PC-9 (cell line): ENCODE data around the gene MRC2. TPM values are rescaled to one million over a fixed set of nuclear protein-coding genes. Genes with fewer than 3 reads are reported as not detected.

ENCODE experiments used
- BruUV-seq: library from RNA; stranded (reverse); fragments of 400-500 nt; replicated peaks from 2 replicates; lab custom pipeline; 2021; lab: Mats Ljungman, UMichigan
- CTCF ChIA-PET: fragments of 300-600 bp; sonication (Branson Sonifier 250); formaldehyde crosslinking; loops from one replicate; lab custom pipeline; 2022; ENCODE audit warnings: antibody characterized with exemption; lab: Charles Lee
- POLR2A ChIA-PET: fragments of 300-600 bp; sonication (Branson Sonifier 250); formaldehyde crosslinking; loops from one replicate; lab custom pipeline; 2022; ENCODE audit warnings: antibody characterized with exemption; ENCODE audit not compliant: unreplicated experiment; lab: Charles Lee
- DNase-seq, 2 experiments: peaks; one replicate each; pipeline versions ENCODE4 v3.0.0 to v3.0.0-alpha.2; 2015 to 2022; ENCODE audit warnings: mixed read lengths in 1 of 2
- H2AFZ ChIP-seq: fragments of 200-600 bp; sonication (generic); 2 replicates; pipeline ENCODE4 v1.8.1; 2017; ENCODE audit warnings: antibody characterized with exemption
- H3F3A ChIP-seq: fragments of 200-600 bp; sonication (generic); 2 replicates; pipeline ENCODE4 v1.8.1; 2017; ENCODE audit warnings: antibody characterized with exemption, mild to moderate bottlenecking, low read depth; ENCODE audit not compliant: insufficient read depth
- H3K27ac ChIP-seq: fragments of 200-600 bp; sonication (generic); 2 replicates; pipeline ENCODE4 v1.6.1; 2016; ENCODE audit warnings: mixed run types
- H3K27me3 ChIP-seq: fragments of 200-600 bp; sonication (generic); 2 replicates; pipeline ENCODE4 v1.6.1; 2016; ENCODE audit warnings: low read depth, mixed run types; ENCODE audit not compliant: insufficient read depth
- H3K36me3 ChIP-seq: fragments of 200-600 bp; sonication (generic); 2 replicates; pipeline ENCODE4 v1.6.1; 2016; ENCODE audit warnings: low read depth, mixed run types
- H3K4me1 ChIP-seq: fragments of 200-600 bp; sonication (generic); replicated peaks from 2 replicates; pipeline ENCODE4 v1.6.1; 2016; ENCODE audit warnings: mixed run types; ENCODE audit not compliant: insufficient read depth
- H3K4me2 ChIP-seq: fragments of 200-600 bp; sonication (generic); 2 replicates; pipeline ENCODE4 v1.6.1; 2017; ENCODE audit warnings: mixed run types
- H3K4me3 ChIP-seq: fragments of 200-600 bp; sonication (generic); 2 replicates; pipeline ENCODE4 v1.6.1; 2016; ENCODE audit warnings: mixed run types
- H3K79me2 ChIP-seq: fragments of 200-600 bp; sonication (generic); 2 replicates; pipeline ENCODE4 v1.6.1; 2017; ENCODE audit warnings: low read depth, mixed run types
- H3K9me2 ChIP-seq: fragments of 200-600 bp; sonication (generic); 2 replicates; pipeline ENCODE4 v1.8.1; 2017; ENCODE audit warnings: mild to moderate bottlenecking; ENCODE audit not compliant: insufficient read depth
- H3K9me3 ChIP-seq: fragments of 200-600 bp; sonication (generic); 2 replicates; pipeline ENCODE4 v1.8.1; 2016; ENCODE audit warnings: low read depth; ENCODE audit not compliant: insufficient read depth
- H4K20me1 ChIP-seq: fragments of 200-600 bp; sonication (generic); 2 replicates; pipeline ENCODE4 v1.8.1; 2017; ENCODE audit not compliant: insufficient read depth
- EZH2 ChIP-seq: fragments of 200-600 bp; sonication (generic); IDR thresholded peaks from 2 replicates; pipeline ENCODE4 v1.8.0; 2017; ENCODE audit warnings: antibody characterized with exemption, low read depth
- intact Hi-C: fragments of 100-400 bp; cut with micrococcal nuclease; formaldehyde crosslinking; loops from one replicate; pipeline ENCODE4 v1.10.0; 2022; ENCODE audit not compliant: unreplicated experiment
- total RNA-seq: library from RNA; stranded (reverse); gene quantifications from 2 replicates; pipeline ENCODE4 v1.2.3, GENCODE V29; 2021
- TF ChIP-seq, protein P1 (sequence below): fragments of 200-600 bp; sonication (generic); conservative IDR thresholded peaks from 2 replicates; pipeline ENCODE4 v1.6.1; 2017; ENCODE audit warnings: mixed run types, antibody characterized with exemption, mild to moderate bottlenecking, moderate library complexity

The MRC2 gene
- total RNA-seq, 1 experiment from 2014 or later = 1.0 TPM

DNA sequence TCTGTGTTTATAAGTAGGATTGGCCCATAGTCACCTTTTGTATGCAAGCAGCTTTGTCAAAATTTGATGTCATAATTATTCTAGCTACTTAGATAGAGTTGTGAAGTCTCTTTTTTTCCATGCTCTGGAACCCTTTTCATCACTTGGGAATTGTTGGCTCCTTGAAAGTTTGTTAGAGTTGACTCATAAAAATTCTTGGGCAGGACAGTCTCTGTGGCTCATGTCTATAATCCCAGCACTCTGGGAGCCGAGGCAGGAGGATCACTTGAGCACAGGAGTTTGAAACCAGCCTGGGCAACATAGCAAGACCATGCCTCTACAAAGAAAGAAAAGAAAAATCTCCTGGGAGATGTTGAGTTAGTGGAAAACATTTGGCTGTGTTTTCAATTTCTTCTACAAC lies 45.7 kb upstream of the MRC2 start:
- Histone ChIP-seq H3K4me2 (no peak overlapping the region), H3K4me3 (no peak overlapping the region), H2AFZ (no peak overlapping the region), H3K9me3 (no peaks in the 10 kb centered on the region), H3K27ac (no peak overlapping the region), H3K9me2 (no peaks in the 10 kb centered on the region), H3K27me3 (no peaks in the 10 kb centered on the region), H3F3A (no peaks in the 10 kb centered on the region), H3K4me1 (no peaks in the 10 kb centered on the region), H3K36me3 (peaks cover 32% of the 10 kb centered on the region; the same call in 1 of the 2 replicates), H3K79me2 (no peaks in the 10 kb centered on the region), H4K20me1 (no peaks in the 10 kb centered on the region; the same call in 1 of the 2 replicates)
- intact Hi-C loops = no loop called here
- no TSS peak for BruUV-seq
- ChIA-PET CTCF (no interaction called here), POLR2A (no interaction called here)
- TF ChIP-seq EZH2 = no peak
- TF ChIP-seq, protein P1, sequence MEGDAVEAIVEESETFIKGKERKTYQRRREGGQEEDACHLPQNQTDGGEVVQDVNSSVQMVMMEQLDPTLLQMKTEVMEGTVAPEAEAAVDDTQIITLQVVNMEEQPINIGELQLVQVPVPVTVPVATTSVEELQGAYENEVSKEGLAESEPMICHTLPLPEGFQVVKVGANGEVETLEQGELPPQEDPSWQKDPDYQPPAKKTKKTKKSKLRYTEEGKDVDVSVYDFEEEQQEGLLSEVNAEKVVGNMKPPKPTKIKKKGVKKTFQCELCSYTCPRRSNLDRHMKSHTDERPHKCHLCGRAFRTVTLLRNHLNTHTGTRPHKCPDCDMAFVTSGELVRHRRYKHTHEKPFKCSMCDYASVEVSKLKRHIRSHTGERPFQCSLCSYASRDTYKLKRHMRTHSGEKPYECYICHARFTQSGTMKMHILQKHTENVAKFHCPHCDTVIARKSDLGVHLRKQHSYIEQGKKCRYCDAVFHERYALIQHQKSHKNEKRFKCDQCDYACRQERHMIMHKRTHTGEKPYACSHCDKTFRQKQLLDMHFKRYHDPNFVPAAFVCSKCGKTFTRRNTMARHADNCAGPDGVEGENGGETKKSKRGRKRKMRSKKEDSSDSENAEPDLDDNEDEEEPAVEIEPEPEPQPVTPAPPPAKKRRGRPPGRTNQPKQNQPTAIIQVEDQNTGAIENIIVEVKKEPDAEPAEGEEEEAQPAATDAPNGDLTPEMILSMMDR = no peak
- DNase-seq = no peak

GRCh38 chr17:62587554-62587953 lies 39.9 kb upstream of the MRC2 start:
- Histone ChIP-seq H3K27ac (no peak overlapping the region), H3K4me1 (no peaks in the 10 kb centered on the region), H3K79me2 (no peaks in the 10 kb centered on the region), H3K4me2 (no peak overlapping the region), H3K4me3 (no peak overlapping the region), H2AFZ (no peak overlapping the region), H3K9me2 (no peaks in the 10 kb centered on the region), H3K9me3 (no peaks in the 10 kb centered on the region), H3K27me3 (no peaks in the 10 kb centered on the region), H3F3A (peaks cover 17% of the 10 kb centered on the region; the same call in 1 of the 2 replicates), H4K20me1 (peaks cover 8% of the 10 kb centered on the region; the same call in 1 of the 2 replicates), H3K36me3 (peaks cover 18% of the 10 kb centered on the region; the same call in 1 of the 2 replicates)
- BruUV-seq = no TSS peak
- intact Hi-C loops = no loop called here
- TF ChIP-seq EZH2 = no peak
- TF ChIP-seq, protein P1 = no peak
- DNase-seq = no peak
- ChIA-PET POLR2A (interaction anchor here (0.6 kb wide), 1 partner anchor 1223 kb away, joined by 4 read pairs; no protein-coding TSS in a partner anchor), CTCF (no interaction called here)

- H3F3A ChIP-seq = peaks cover 17% of the 10 kb centered on the region; the same call in 1 of the 2 replicates
- intact Hi-C loops = no loop called here
- DNase-seq = no peak
- no peaks in the 10 kb centered on the region for H3K9me3 ChIP-seq
- H3K9me2 ChIP-seq = no peaks in the 10 kb centered on the region
- TF ChIP-seq, protein P1 = no peak
- no peak for TF ChIP-seq EZH2
- no peak overlapping the region for H3K27ac ChIP-seq
- no peak overlapping the region for H3K4me3 ChIP-seq
- BruUV-seq = no TSS peak
- H3K27me3 ChIP-seq = no peaks in the 10 kb centered on the region
- CTCF ChIA-PET = no interaction called here
- H4K20me1 ChIP-seq = peaks cover 9% of the 10 kb centered on the region; the same call in 1 of the 2 replicates
- POLR2A ChIA-PET = no interaction called here
- H3K79me2 ChIP-seq = no peaks in the 10 kb centered on the region
- H3K4me2 ChIP-seq = no peak overlapping the region
- H3K4me1 ChIP-seq = no peaks in the 10 kb centered on the region
- no peak overlapping the region for H2AFZ ChIP-seq
- peaks cover 13% of the 10 kb centered on the region; the same call in 1 of the 2 replicates for H3K36me3 ChIP-seq
Observed at GRCh38 chr17:62588109-62588508, 39.4 kb upstream of the MRC2 start.
